ELR (cell line): ENCODE results near the gene IDE.
"Not testable (repeated sequence)": the region's sequence is repeated elsewhere in the genome, so short reads cannot be mapped to it uniquely, and the experiment has no call there.

Experiments used
- DNase-seq: peaks from one replicate; pipeline ENCODE4 v3.0.0-alpha.2; 2015; ENCODE audit warnings: low read depth

IDE gene

GRCh38 chr10:92419740-92420545, 153.9 kb downstream of the IDE start:
- peak; percentile 50 for DNase-seq

GRCh38 chr10:92418891-92419290, 155.0 kb downstream of the IDE start:
- DNase-seq, result no peak

- no peak for DNase-seq
Observed at GRCh38 chr10:92418221-92418620, 155.7 kb downstream of the IDE start.

- no peak for DNase-seq
Observed at GRCh38 chr10:92413519-92413918, 160.4 kb downstream of the IDE start.

- no peak for DNase-seq
Observed at GRCh38 chr10:92413011-92413410, 160.9 kb downstream of the IDE start.

- DNase-seq, result no peak
Observed at GRCh38 chr10:92411406-92411805, 162.5 kb downstream of the IDE start.

GRCh38 chr10:92410501-92410900, 163.4 kb downstream of the IDE start:
- no peak for DNase-seq

GRCh38 chr10:92408017-92408361, 165.9 kb downstream of the IDE start:
- DNase-seq, result no peak

GRCh38 chr10:92407305-92408016, 166.4 kb downstream of the IDE start:
- peak; percentile 77 for DNase-seq

- DNase-seq, result no peak
Observed at GRCh38 chr10:92405419-92405924, 168.4 kb downstream of the IDE start.

- DNase-seq, result no peak
Observed at GRCh38 chr10:92404612-92405418, 169.1 kb downstream of the IDE start.

- DNase-seq, result not testable (repeated sequence)
Observed at GRCh38 chr10:92402234-92402633, 171.7 kb downstream of the IDE start.
